ENCODE results near the gene C16orf90.
"Not testable (repeated sequence)": the region's sequence is repeated elsewhere in the genome, so short reads cannot be mapped to it uniquely, and the experiment has no call there.

C16orf90 gene

GRCh38 chr16:3509470-3509928 is 14.2 kb upstream of the C16orf90 start:
- ATAC-seq (replicated peaks; ENCODE audit: extremely low read depth, poor library complexity, severe bottlenecking) (peak; percentile 100), DNase-seq (ENCODE audit: low spot score in 2 of 2) (peak; percentile 57 to 68)
- H3K36me3 Mint-ChIP-seq (ENCODE audit: insufficient read depth) = peaks cover 6% of the 10 kb centered on the region
- H3K27me3 Mint-ChIP-seq = no peaks in the 10 kb centered on the region
- H3K4me1 Mint-ChIP-seq = peaks cover 27% of the 10 kb centered on the region
- peak overlapping the region; percentile 16 for H3K4me3 Mint-ChIP-seq
- H3K9me3 Mint-ChIP-seq = no peaks in the 10 kb centered on the region
- peak overlapping the region; percentile 73 for H3K27ac Mint-ChIP-seq (ENCODE audit: low read depth)

GRCh38 chr16:3508736-3509135 is 13.4 kb upstream of the C16orf90 start:
- no peak for ATAC-seq (replicated peaks; ENCODE audit: extremely low read depth, poor library complexity, severe bottlenecking)
- no peaks in the 10 kb centered on the region for H3K27me3 Mint-ChIP-seq
- peaks cover 33% of the 10 kb centered on the region for H3K4me1 Mint-ChIP-seq
- H3K9me3 Mint-ChIP-seq = no peaks in the 10 kb centered on the region
- no peak for DNase-seq (ENCODE audit: low spot score in 2 of 2)
- H3K27ac Mint-ChIP-seq (ENCODE audit: low read depth) = peak overlapping the region; percentile 73
- H3K36me3 Mint-ChIP-seq (ENCODE audit: insufficient read depth) = peaks cover 4% of the 10 kb centered on the region
- H3K4me3 Mint-ChIP-seq = peak overlapping the region; percentile 16

- H3K36me3 Mint-ChIP-seq (ENCODE audit: insufficient read depth) = peaks cover 16% of the 10 kb centered on the region
- DNase-seq (ENCODE audit: low spot score in 2 of 2) (no peak), ATAC-seq (replicated peaks; ENCODE audit: extremely low read depth, poor library complexity, severe bottlenecking) (peak; percentile 9)
- peaks cover 48% of the 10 kb centered on the region for H3K4me1 Mint-ChIP-seq
- peak overlapping the region; percentile 69 for H3K4me3 Mint-ChIP-seq
- H3K27ac Mint-ChIP-seq (ENCODE audit: low read depth) = peak overlapping the region; percentile 82
- no peaks in the 10 kb centered on the region for H3K9me3 Mint-ChIP-seq
- H3K27me3 Mint-ChIP-seq = no peaks in the 10 kb centered on the region
Observed at GRCh38 chr16:3503523-3503922, 8.2 kb upstream of the C16orf90 start.

GRCh38 chr16:3501783-3502400 is 6.6 kb upstream of the C16orf90 start:
- Mint-ChIP-seq H3K27ac (ENCODE audit: low read depth) (peak overlapping the region; percentile 85), H3K27me3 (no peaks in the 10 kb centered on the region)
- no peak for ATAC-seq (replicated peaks; ENCODE audit: extremely low read depth, poor library complexity, severe bottlenecking)

GRCh38 chr16:3501412-3501761 is 6.1 kb upstream of the C16orf90 start:
- DNase-seq (ENCODE audit: low spot score in 2 of 2); ATAC-seq (replicated peaks; ENCODE audit: extremely low read depth, poor library complexity, severe bottlenecking); H3K27me3 Mint-ChIP-seq; H3K9me3 Mint-ChIP-seq: not testable (repeated sequence)
- Mint-ChIP-seq H3K27ac (ENCODE audit: low read depth) (peak overlapping the region; percentile 85), H3K4me1 (peaks cover 45% of the 10 kb centered on the region), H3K4me3 (peak overlapping the region; percentile 76), H3K36me3 (ENCODE audit: insufficient read depth) (peaks cover 16% of the 10 kb centered on the region)

More at GRCh38 chr16:3501783-3502400, 6.6 kb upstream of the C16orf90 start:
- Mint-ChIP-seq H3K4me1 (peaks cover 45% of the 10 kb centered on the region), H3K4me3 (peak overlapping the region; percentile 76), H3K36me3 (ENCODE audit: insufficient read depth) (peaks cover 16% of the 10 kb centered on the region), H3K9me3 (no peaks in the 10 kb centered on the region)
- no peak for DNase-seq (ENCODE audit: low spot score in 2 of 2)

- peaks cover 18% of the 10 kb centered on the region for H3K36me3 Mint-ChIP-seq (ENCODE audit: insufficient read depth)
Observed at GRCh38 chr16:3498988-3499387, 3.7 kb upstream of the C16orf90 start.

GRCh38 chr16:3497771-3498170 is 2.5 kb upstream of the C16orf90 start:
- Mint-ChIP-seq H3K36me3 (ENCODE audit: insufficient read depth) (peaks cover 17% of the 10 kb centered on the region), H3K4me1 (peaks cover 31% of the 10 kb centered on the region), H3K4me3 (no peak overlapping the region)

More at GRCh38 chr16:3498988-3499387, 3.7 kb upstream of the C16orf90 start:
- no peaks in the 10 kb centered on the region for H3K27me3 Mint-ChIP-seq
- ATAC-seq (replicated peaks; ENCODE audit: extremely low read depth, poor library complexity, severe bottlenecking) = no peak
- H3K4me3 Mint-ChIP-seq = no peak overlapping the region
- no peaks in the 10 kb centered on the region for H3K9me3 Mint-ChIP-seq
- no peak for DNase-seq (ENCODE audit: low spot score in 2 of 2)
- peak overlapping the region; percentile 85 for H3K27ac Mint-ChIP-seq (ENCODE audit: low read depth)
- peaks cover 40% of the 10 kb centered on the region for H3K4me1 Mint-ChIP-seq

GRCh38 chr16:3496386-3496785 is 1.1 kb upstream of the C16orf90 start:
- Mint-ChIP-seq H3K27me3 (no peaks in the 10 kb centered on the region), H3K4me3 (no peak overlapping the region), H3K4me1 (peaks cover 21% of the 10 kb centered on the region), H3K9me3 (no peaks in the 10 kb centered on the region), H3K27ac (ENCODE audit: low read depth) (no peak overlapping the region), H3K36me3 (ENCODE audit: insufficient read depth) (peaks cover 17% of the 10 kb centered on the region)
- ATAC-seq (replicated peaks; ENCODE audit: extremely low read depth, poor library complexity, severe bottlenecking) = no peak
- DNase-seq (ENCODE audit: low spot score in 2 of 2) = no peak

More at GRCh38 chr16:3497771-3498170, 2.5 kb upstream of the C16orf90 start:
- no peak for ATAC-seq (replicated peaks; ENCODE audit: extremely low read depth, poor library complexity, severe bottlenecking)
- Mint-ChIP-seq H3K27ac (ENCODE audit: low read depth) (no peak overlapping the region), H3K27me3 (no peaks in the 10 kb centered on the region), H3K9me3 (no peaks in the 10 kb centered on the region)
- no peak for DNase-seq (ENCODE audit: low spot score in 2 of 2)

GRCh38 chr16:3494386-3494973 is 809 bp downstream of the C16orf90 start:
- H3K27ac Mint-ChIP-seq (ENCODE audit: low read depth) = no peak overlapping the region
- peaks cover 5% of the 10 kb centered on the region for H3K36me3 Mint-ChIP-seq (ENCODE audit: insufficient read depth)
- H3K9me3 Mint-ChIP-seq = no peaks in the 10 kb centered on the region
- no peaks in the 10 kb centered on the region for H3K27me3 Mint-ChIP-seq
- H3K4me1 Mint-ChIP-seq = peaks cover 8% of the 10 kb centered on the region
- H3K4me3 Mint-ChIP-seq = no peak overlapping the region
- DNase-seq (ENCODE audit: low spot score in 2 of 2) (no peak), ATAC-seq (replicated peaks; ENCODE audit: extremely low read depth, poor library complexity, severe bottlenecking) (no peak)

- Mint-ChIP-seq H3K36me3 (ENCODE audit: insufficient read depth) (peaks cover 8% of the 10 kb centered on the region), H3K4me3 (no peak overlapping the region), H3K4me1 (peaks cover 7% of the 10 kb centered on the region), H3K9me3 (no peaks in the 10 kb centered on the region), H3K27me3 (no peaks in the 10 kb centered on the region), H3K27ac (ENCODE audit: low read depth) (no peak overlapping the region)
- no peak for ATAC-seq (replicated peaks; ENCODE audit: extremely low read depth, poor library complexity, severe bottlenecking)
- DNase-seq (ENCODE audit: low spot score in 2 of 2) = no peak
Observed at GRCh38 chr16:3492356-3492755, 2.9 kb downstream of the C16orf90 start.

GRCh38 chr16:3490911-3491629 is 4.2 kb downstream of the C16orf90 start:
- ATAC-seq (replicated peaks; ENCODE audit: extremely low read depth, poor library complexity, severe bottlenecking) = no peak
- Mint-ChIP-seq H3K9me3 (no peaks in the 10 kb centered on the region), H3K4me3 (no peak overlapping the region), H3K36me3 (ENCODE audit: insufficient read depth) (peaks cover 8% of the 10 kb centered on the region), H3K27me3 (no peaks in the 10 kb centered on the region), H3K4me1 (peaks cover 7% of the 10 kb centered on the region), H3K27ac (ENCODE audit: low read depth) (no peak overlapping the region)
- DNase-seq (ENCODE audit: low spot score in 2 of 2) = no peak

GRCh38 chr16:3488801-3489200 is 6.5 kb downstream of the C16orf90 start:
- no peak for DNase-seq (ENCODE audit: low spot score in 2 of 2)
- peaks cover 7% of the 10 kb centered on the region for H3K4me1 Mint-ChIP-seq
- no peak overlapping the region for H3K27ac Mint-ChIP-seq (ENCODE audit: low read depth)
- H3K36me3 Mint-ChIP-seq (ENCODE audit: insufficient read depth) = peaks cover 11% of the 10 kb centered on the region
- H3K4me3 Mint-ChIP-seq = no peak overlapping the region
- no peak for ATAC-seq (replicated peaks; ENCODE audit: extremely low read depth, poor library complexity, severe bottlenecking)
- H3K9me3 Mint-ChIP-seq = no peaks in the 10 kb centered on the region
- no peaks in the 10 kb centered on the region for H3K27me3 Mint-ChIP-seq

All from central memory CD8-positive, alpha-beta T cell (primary cell).